PC-9 (cell line): Measurements from ENCODE around the gene CELF2.

Experiments used
- EZH2 ChIP-seq: fragments of 200-600 bp; sonication (generic); IDR thresholded peaks from 2 replicates; pipeline ENCODE4 v1.8.0; 2017; ENCODE audit warnings: antibody characterized with exemption, low read depth
- TF ChIP-seq, protein P1 (sequence below): fragments of 200-600 bp; sonication (generic); conservative IDR thresholded peaks from 2 replicates; pipeline ENCODE4 v1.6.1; 2017; ENCODE audit warnings: mixed run types, antibody characterized with exemption, mild to moderate bottlenecking, moderate library complexity

- TF ChIP-seq, protein P1, sequence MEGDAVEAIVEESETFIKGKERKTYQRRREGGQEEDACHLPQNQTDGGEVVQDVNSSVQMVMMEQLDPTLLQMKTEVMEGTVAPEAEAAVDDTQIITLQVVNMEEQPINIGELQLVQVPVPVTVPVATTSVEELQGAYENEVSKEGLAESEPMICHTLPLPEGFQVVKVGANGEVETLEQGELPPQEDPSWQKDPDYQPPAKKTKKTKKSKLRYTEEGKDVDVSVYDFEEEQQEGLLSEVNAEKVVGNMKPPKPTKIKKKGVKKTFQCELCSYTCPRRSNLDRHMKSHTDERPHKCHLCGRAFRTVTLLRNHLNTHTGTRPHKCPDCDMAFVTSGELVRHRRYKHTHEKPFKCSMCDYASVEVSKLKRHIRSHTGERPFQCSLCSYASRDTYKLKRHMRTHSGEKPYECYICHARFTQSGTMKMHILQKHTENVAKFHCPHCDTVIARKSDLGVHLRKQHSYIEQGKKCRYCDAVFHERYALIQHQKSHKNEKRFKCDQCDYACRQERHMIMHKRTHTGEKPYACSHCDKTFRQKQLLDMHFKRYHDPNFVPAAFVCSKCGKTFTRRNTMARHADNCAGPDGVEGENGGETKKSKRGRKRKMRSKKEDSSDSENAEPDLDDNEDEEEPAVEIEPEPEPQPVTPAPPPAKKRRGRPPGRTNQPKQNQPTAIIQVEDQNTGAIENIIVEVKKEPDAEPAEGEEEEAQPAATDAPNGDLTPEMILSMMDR = no peak
- TF ChIP-seq EZH2 = no peak
Measured at GRCh38 chr10:11193001-11193551, 175.4 kb downstream of the CELF2 start.
